ENCODE measurements around the gene CYP2A6.

DNA sequence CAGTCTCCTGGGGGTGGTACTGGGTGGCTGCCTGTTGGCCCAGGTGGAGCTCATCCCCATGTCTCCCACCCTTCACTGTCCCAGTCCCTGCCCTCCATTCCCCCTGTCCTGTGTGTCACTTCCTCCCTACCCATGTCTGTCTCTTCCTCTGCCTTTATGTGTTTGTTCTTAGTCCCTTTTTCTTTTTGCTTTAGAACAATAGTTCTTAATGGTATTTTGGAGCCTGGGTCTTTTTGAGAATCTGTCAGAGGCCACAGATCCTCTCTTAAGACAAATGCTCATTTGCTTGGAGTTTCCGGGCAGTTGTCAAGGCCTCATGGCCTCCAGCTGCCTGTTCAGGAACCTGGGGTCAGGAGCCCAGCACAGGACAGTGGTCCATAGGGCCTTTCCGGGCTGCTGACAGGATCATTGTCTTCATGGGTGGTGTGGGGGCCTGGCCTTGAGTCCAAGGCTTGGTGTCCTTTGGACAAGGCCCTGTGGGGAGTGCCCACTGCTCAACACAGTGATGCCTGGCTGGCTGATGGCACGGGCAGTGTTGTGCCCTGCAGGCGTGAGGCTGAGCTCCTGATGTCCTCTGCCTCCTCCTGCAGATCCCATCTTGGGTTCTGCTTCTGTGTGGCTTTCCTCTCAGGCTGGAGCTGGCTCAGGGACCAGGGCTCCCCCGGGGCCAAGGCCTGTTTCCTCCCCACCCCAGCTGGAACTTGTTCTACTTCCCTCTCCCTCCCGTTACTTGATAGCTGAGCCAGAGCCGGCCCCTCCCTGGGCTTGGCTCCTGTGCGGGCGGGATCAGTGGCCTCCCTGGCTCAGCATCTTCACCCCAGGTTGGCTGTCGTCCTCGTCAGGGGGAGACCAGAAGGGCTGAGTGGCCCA is 47.7 kb downstream of the CYP2A6 start:
- TF ChIP-seq, protein P1, sequence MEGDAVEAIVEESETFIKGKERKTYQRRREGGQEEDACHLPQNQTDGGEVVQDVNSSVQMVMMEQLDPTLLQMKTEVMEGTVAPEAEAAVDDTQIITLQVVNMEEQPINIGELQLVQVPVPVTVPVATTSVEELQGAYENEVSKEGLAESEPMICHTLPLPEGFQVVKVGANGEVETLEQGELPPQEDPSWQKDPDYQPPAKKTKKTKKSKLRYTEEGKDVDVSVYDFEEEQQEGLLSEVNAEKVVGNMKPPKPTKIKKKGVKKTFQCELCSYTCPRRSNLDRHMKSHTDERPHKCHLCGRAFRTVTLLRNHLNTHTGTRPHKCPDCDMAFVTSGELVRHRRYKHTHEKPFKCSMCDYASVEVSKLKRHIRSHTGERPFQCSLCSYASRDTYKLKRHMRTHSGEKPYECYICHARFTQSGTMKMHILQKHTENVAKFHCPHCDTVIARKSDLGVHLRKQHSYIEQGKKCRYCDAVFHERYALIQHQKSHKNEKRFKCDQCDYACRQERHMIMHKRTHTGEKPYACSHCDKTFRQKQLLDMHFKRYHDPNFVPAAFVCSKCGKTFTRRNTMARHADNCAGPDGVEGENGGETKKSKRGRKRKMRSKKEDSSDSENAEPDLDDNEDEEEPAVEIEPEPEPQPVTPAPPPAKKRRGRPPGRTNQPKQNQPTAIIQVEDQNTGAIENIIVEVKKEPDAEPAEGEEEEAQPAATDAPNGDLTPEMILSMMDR (conservative IDR thresholded peaks at IDR 0.05), result no peak
- TF ChIP-seq EZH2 (IDR thresholded peaks at IDR 0.05; ENCODE audit: low read depth), result no peak

Data from PC-9 (cell line).